HG03565 (cell line): Measurements from ENCODE around the gene SRCIN1.
"Not testable (repeated sequence)": the region's sequence is repeated elsewhere in the genome, so short reads cannot be mapped to it uniquely, and the experiment has no call there.

Source experiments
- ATAC-seq: cut with Tn5 transposase; IDR thresholded peaks from one replicate; pipeline ENCODE4 v1.9.1; 2021; ENCODE audit warnings: mild to moderate bottlenecking, moderate library complexity; ENCODE audit not compliant: unreplicated experiment

SRCIN1 gene

DNA sequence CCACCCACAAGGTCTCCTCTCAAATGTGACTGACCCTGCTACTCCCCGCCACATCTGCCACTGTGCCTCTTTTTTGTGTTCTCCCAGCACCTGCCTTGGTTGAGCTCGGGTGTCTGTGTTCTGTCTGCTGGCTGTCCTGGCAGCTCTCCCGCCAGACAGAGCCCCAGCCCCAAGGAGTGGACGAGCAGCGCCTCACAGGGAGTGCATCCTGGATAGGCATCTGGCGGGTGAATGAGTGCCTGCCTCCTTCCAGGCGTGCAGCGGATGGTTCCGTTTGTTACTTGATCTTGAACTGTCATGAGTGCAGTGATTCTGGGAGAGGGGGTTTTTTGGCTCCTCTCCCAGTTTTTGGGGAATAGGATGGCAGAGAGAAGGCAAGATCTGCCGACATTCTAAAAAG, 77.6 kb downstream of the SRCIN1 start:
- ATAC-seq: not testable (repeated sequence)

- not testable (repeated sequence) for ATAC-seq
Measured at GRCh38 chr17:38526526-38526925, 79.2 kb downstream of the SRCIN1 start.

- no peak for ATAC-seq
Measured at GRCh38 chr17:38512473-38513058, 93.2 kb downstream of the SRCIN1 start.

DNA sequence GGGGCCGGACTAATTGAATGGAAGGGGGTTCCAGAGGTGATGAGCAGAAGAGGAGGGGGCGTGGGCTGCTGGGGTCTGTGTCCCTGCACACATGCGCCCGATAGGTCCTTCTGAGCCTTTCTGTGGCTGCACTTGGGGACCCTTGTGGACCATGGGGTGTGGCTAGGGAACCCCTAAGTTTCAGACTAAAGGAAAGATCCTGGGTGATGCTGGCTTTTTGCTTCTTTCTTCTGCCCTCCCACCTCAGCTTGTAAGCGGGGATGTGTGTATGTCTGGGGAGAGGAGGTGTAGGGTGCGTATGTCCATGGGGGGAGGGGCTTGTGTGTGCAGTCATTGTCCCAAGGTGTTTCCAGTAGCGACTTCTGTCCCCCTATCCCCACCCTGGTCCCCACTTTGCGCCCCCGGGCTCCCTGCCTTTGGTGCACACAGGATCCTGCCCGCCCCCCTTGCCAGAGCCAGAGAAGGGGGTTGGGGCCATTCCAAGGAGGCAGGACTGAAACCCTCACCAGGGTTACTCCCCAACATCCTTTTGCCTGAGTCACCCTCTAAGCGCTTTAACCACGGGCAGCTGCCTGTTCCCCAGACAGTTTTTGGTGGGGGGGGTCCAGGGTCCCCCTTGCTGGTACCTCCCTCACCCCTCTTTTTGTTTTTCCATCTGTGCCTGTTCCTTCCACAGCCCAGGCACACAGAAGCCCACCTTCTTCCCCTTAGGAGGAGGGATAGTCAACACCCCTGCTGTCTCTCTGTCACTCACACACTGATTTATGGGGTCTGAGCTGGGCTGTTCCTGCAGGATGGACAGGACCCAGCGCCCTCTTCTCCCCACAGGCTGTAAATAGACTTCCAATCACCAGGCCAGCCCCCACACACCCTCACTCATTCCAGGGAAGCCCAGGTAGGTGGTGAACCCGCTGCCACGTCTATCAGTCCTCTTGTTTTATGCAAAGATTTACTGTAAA, 94.3 kb downstream of the SRCIN1 start:
- no peak for ATAC-seq

GRCh38 chr17:38510421-38511149, 95.2 kb downstream of the SRCIN1 start:
- ATAC-seq: no peak

DNA sequence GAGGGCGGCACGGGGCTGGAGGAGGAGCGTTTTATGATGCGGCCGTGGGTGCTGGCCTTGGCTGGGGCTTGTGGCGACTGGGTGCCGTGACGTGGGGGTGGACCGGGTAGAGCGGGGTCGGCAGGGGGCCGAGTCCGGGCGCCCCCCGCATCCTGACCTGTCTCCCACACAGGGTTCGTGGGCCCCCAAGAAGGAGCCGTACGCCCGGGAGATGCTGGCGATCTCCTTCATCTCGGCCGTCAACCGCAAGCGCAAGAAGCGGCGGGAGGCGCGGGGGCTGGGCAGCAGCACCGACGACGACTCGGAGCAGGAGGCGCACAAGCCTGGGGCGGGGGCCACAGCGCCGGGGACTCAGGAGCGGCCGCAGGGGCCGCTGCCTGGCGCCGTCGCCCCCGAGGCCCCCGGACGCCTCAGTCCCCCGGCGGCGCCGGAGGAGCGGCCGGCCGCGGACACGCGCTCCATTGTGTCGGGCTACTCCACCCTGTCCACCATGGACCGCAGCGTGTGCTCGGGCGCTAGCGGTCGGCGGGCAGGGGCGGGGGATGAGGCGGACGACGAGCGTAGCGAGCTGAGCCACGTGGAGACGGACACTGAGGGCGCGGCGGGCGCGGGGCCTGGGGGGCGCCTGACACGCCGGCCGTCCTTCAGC, 95.9 kb downstream of the SRCIN1 start:
- no peak for ATAC-seq

GRCh38 chr17:38508954-38509771, 96.6 kb downstream of the SRCIN1 start:
- no peak for ATAC-seq

GRCh38 chr17:38508570-38508950, 97.2 kb downstream of the SRCIN1 start:
- ATAC-seq: no peak

DNA sequence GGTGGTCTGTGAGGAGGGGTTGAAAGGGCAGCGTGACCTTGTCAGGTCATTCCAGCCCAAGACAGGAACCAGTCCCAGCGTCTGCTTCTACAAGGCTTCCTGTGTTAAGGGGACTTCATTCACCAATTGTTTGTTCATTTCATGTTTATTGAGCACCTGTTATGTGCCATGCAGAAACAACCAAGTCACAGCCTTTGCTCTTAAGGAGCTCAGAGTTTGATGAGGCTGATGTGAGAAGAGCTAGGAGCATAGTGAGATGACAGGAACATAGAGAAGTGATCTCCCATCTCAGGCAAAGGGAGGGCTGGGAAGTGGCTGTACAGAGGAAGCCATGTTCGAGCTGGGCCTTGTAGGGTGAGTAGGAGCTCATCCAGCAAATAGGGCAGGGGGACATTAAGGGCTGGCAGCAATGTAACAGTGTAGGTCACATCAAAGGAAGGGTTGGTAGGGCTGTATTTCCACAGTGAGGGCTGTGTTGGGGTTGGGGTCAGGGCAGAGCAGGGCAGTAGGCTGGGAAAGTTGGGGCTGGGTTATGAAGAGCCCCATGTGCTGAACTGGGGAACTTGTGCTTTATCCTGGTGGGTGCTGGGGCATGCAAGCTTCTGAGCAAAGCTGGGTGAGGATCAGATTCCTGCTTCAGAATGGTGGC, 97.7 kb downstream of the SRCIN1 start:
- no peak for ATAC-seq

GRCh38 chr17:38507436-38507835, 98.3 kb downstream of the SRCIN1 start:
- no peak for ATAC-seq

DNA sequence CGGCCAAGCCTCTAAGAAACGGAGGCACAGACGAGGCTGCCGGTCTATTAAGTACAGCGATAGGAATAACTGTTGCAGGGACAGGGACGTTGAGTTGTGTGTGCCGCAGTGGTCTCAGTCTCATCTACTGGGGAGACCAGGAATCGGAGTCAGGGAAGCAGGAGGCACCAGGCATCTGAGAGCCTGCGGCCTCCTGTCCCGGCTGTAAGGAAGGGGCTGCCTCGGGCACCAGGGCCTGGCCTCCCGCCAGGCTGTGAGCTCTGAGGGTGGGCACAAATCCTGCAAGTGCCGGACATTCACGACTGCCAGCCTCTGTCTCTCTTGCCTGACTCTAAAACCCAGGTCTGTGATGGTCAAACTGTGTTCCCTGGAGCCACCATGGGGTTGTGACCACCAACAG, 101.5 kb downstream of the SRCIN1 start:
- no peak for ATAC-seq

GRCh38 chr17:38503286-38503913, 102.4 kb downstream of the SRCIN1 start:
- ATAC-seq: not testable (repeated sequence)

GRCh38 chr17:38501718-38502117, 104.0 kb downstream of the SRCIN1 start:
- not testable (repeated sequence) for ATAC-seq

DNA sequence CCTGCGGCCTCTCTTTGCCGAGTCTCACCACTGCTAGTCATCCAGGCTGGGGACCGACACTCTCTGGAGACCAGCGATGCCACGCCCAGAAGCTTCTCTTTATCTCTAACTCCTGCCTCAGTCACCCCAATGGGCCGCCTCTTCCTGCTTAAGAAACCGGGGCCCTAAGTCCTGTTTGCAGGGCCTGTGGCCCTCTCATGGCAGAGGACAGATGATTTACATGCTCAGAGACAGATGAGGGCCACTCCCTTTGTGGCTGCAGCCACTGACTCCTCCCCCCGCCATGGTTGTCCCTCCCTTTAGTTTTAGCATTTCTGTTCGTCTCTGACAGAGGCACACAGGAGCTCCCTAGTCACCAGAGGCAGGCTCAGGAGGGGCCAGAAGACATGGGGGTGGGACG, 106.5 kb downstream of the SRCIN1 start:
- ATAC-seq: not testable (repeated sequence)

- no peak for ATAC-seq
Measured at GRCh38 chr17:38498353-38498752, 107.4 kb downstream of the SRCIN1 start.

DNA sequence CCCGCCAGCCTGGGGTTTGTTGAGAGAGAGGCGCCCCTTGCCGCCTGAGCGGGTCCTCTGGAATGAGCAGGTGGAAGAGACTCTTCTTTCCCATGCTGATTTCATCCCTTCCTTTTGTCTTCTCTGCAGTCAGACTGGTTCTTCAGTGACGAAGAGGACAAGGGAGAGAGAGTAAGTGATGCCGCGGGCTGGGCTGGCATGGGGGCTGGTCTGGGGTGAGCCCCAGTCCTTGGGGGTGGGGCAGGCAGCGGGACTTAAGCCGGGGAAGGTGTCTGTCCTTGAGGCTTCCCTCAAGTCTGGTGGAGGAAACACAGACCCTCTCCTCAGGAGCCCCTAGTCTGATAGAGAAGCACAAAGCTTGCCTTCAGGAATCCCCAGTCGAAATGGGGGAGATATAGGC, 108.1 kb downstream of the SRCIN1 start:
- not testable (repeated sequence) for ATAC-seq

GRCh38 chr17:38494152-38494551, 111.6 kb downstream of the SRCIN1 start:
- not testable (repeated sequence) for ATAC-seq

- not testable (repeated sequence) for ATAC-seq
Measured at GRCh38 chr17:38492067-38493040, 113.4 kb downstream of the SRCIN1 start.
